ENCODE data around the gene TRIM37.

DNA sequence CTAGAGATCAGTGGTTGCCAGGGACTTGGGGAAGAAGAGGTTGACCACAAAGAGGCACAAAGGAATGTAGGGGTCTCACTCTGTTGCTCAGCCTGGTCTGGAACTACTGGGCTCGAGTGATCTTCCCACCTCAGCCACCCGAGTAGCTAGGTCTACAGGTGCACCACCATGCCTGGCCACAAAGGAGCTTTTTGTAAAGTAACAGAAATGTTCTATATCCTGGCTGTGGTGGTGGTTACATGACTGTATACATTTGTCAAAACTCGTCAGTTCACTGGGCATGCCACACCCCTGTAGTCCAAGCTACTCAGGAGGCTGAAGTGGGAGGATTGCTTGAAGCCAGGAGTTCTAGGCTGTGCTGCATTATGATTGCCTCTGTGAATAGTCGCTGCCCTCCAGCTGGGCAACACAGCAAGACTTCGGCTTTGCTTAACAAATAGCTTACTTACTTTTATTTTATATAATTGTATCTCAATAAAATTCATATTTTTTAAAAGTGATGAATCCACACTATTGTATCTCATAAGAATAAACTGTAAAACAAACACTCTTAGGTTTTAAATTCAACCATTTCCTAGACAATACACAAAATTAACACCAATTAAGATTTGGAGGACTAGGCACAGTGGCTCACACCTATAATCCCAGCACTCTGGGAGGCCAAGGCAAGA is 43.3 kb upstream of the TRIM37 start:
- TF ChIP-seq, protein P1, sequence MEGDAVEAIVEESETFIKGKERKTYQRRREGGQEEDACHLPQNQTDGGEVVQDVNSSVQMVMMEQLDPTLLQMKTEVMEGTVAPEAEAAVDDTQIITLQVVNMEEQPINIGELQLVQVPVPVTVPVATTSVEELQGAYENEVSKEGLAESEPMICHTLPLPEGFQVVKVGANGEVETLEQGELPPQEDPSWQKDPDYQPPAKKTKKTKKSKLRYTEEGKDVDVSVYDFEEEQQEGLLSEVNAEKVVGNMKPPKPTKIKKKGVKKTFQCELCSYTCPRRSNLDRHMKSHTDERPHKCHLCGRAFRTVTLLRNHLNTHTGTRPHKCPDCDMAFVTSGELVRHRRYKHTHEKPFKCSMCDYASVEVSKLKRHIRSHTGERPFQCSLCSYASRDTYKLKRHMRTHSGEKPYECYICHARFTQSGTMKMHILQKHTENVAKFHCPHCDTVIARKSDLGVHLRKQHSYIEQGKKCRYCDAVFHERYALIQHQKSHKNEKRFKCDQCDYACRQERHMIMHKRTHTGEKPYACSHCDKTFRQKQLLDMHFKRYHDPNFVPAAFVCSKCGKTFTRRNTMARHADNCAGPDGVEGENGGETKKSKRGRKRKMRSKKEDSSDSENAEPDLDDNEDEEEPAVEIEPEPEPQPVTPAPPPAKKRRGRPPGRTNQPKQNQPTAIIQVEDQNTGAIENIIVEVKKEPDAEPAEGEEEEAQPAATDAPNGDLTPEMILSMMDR (IDR thresholded peaks at IDR 0.05) = no peak
- TF ChIP-seq CREB1 (CRISPR knock-in tag; IDR thresholded peaks at IDR 0.05) = no peak
- no peak for TF ChIP-seq IRF2 (CRISPR knock-in tag; IDR thresholded peaks at IDR 0.05; ENCODE audit: borderline replicate concordance, low read depth)
- TF ChIP-seq, protein P2, sequence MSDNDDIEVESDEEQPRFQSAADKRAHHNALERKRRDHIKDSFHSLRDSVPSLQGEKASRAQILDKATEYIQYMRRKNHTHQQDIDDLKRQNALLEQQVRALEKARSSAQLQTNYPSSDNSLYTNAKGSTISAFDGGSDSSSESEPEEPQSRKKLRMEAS (CRISPR knock-in tag; IDR thresholded peaks at IDR 0.05) = no peak
- TF ChIP-seq, protein P3, sequence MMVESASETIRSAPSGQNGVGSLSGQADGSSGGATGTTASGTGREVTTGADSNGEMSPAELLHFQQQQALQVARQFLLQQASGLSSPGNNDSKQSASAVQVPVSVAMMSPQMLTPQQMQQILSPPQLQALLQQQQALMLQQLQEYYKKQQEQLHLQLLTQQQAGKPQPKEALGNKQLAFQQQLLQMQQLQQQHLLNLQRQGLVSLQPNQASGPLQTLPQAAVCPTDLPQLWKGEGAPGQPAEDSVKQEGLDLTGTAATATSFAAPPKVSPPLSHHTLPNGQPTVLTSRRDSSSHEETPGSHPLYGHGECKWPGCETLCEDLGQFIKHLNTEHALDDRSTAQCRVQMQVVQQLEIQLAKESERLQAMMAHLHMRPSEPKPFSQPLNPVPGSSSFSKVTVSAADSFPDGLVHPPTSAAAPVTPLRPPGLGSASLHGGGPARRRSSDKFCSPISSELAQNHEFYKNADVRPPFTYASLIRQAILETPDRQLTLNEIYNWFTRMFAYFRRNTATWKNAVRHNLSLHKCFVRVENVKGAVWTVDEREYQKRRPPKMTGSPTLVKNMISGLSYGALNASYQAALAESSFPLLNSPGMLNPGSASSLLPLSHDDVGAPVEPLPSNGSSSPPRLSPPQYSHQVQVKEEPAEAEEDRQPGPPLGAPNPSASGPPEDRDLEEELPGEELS (CRISPR knock-in tag; IDR thresholded peaks at IDR 0.05) = no peak

All from WTC11 (cell line).